Activated naive CD8-positive, alpha-beta T cell (primary cell): ENCODE measurements around the gene WDR3.
A peak's percentile ranks its signal among the peaks of the same experiment; 100 is the strongest.

ENCODE experiments used
- H3K27ac Mint-ChIP-seq: one replicate; pipeline ENCODE4 v1.8.0; 2021; ENCODE audit warnings: mixed read lengths
- H3K27me3 Mint-ChIP-seq: one replicate; pipeline ENCODE4 v1.8.0; 2021; ENCODE audit warnings: mixed read lengths
- H3K36me3 Mint-ChIP-seq: one replicate; pipeline ENCODE4 v1.8.0; 2021; ENCODE audit warnings: mixed read lengths
- H3K4me1 Mint-ChIP-seq: one replicate; pipeline ENCODE4 v1.8.0; 2021; ENCODE audit warnings: low read depth, mixed read lengths
- H3K4me3 Mint-ChIP-seq: one replicate; pipeline ENCODE4 v1.8.0; 2021; ENCODE audit warnings: mild to moderate bottlenecking, mixed read lengths
- H3K9me3 Mint-ChIP-seq: one replicate; pipeline ENCODE4 v1.8.0; 2021; ENCODE audit warnings: low read depth, mixed read lengths

Gene WDR3

GRCh38 chr1:117929343-117930172 lies at the start of gene WDR3, which contains the start of gene GDAP2:
WDR3 (plus strand) TSS chr1:117929739; CDS start chr1:117933320, 3,581 bp downstream.
GDAP2 (minus strand) TSS chr1:117929621; CDS start chr1:117920357, 9,264 bp downstream.
- peak within 1 kb of the TSS; percentile 99 for H3K4me3 Mint-ChIP-seq
- peaks cover 21% of the 10 kb centered on the region for H3K36me3 Mint-ChIP-seq
- no peaks in the 10 kb centered on the region for H3K9me3 Mint-ChIP-seq
- peaks cover 64% of the 10 kb centered on the region for H3K4me1 Mint-ChIP-seq
- peak within 1 kb of the TSS; percentile 94 for H3K27ac Mint-ChIP-seq
- H3K27me3 Mint-ChIP-seq = no peaks in the 10 kb centered on the region

- no peak overlapping the region for H3K27ac Mint-ChIP-seq
- no peaks in the 10 kb centered on the region for H3K9me3 Mint-ChIP-seq
- H3K4me1 Mint-ChIP-seq = no peaks in the 10 kb centered on the region
- no peaks in the 10 kb centered on the region for H3K27me3 Mint-ChIP-seq
- H3K4me3 Mint-ChIP-seq = no peak overlapping the region
- peaks cover 27% of the 10 kb centered on the region for H3K36me3 Mint-ChIP-seq
Observed at GRCh38 chr1:117883616-117884015, 45.9 kb upstream of the WDR3 start.

GRCh38 chr1:117886101-117886795 lies 43.3 kb upstream of the WDR3 start:
- Mint-ChIP-seq H3K27ac (no peak overlapping the region), H3K4me3 (no peak overlapping the region), H3K4me1 (no peaks in the 10 kb centered on the region), H3K36me3 (peaks cover 18% of the 10 kb centered on the region), H3K27me3 (no peaks in the 10 kb centered on the region), H3K9me3 (no peaks in the 10 kb centered on the region)

GRCh38 chr1:117890452-117890851 lies 39.1 kb upstream of the WDR3 start:
- H3K9me3 Mint-ChIP-seq = no peaks in the 10 kb centered on the region
- no peaks in the 10 kb centered on the region for H3K27me3 Mint-ChIP-seq
- no peak overlapping the region for H3K27ac Mint-ChIP-seq
- peaks cover 20% of the 10 kb centered on the region for H3K36me3 Mint-ChIP-seq
- H3K4me3 Mint-ChIP-seq = no peak overlapping the region
- no peaks in the 10 kb centered on the region for H3K4me1 Mint-ChIP-seq

GRCh38 chr1:117892512-117892911 lies 37.0 kb upstream of the WDR3 start:
- H3K4me3 Mint-ChIP-seq = no peak overlapping the region
- H3K4me1 Mint-ChIP-seq = peaks cover 2% of the 10 kb centered on the region
- H3K36me3 Mint-ChIP-seq = peaks cover 17% of the 10 kb centered on the region
- no peaks in the 10 kb centered on the region for H3K27me3 Mint-ChIP-seq
- no peak overlapping the region for H3K27ac Mint-ChIP-seq
- no peaks in the 10 kb centered on the region for H3K9me3 Mint-ChIP-seq

GRCh38 chr1:117894078-117894477 lies 35.5 kb upstream of the WDR3 start:
- no peak overlapping the region for H3K27ac Mint-ChIP-seq
- H3K4me3 Mint-ChIP-seq = no peak overlapping the region
- H3K36me3 Mint-ChIP-seq = peaks cover 14% of the 10 kb centered on the region
- peaks cover 2% of the 10 kb centered on the region for H3K4me1 Mint-ChIP-seq
- H3K9me3 Mint-ChIP-seq = no peaks in the 10 kb centered on the region
- no peaks in the 10 kb centered on the region for H3K27me3 Mint-ChIP-seq

- no peak overlapping the region for H3K27ac Mint-ChIP-seq
- H3K36me3 Mint-ChIP-seq = peaks cover 14% of the 10 kb centered on the region
- H3K9me3 Mint-ChIP-seq = no peaks in the 10 kb centered on the region
- H3K27me3 Mint-ChIP-seq = no peaks in the 10 kb centered on the region
- no peak overlapping the region for H3K4me3 Mint-ChIP-seq
- peaks cover 2% of the 10 kb centered on the region for H3K4me1 Mint-ChIP-seq
Observed at GRCh38 chr1:117895482-117896114, 33.9 kb upstream of the WDR3 start.

- H3K36me3 Mint-ChIP-seq = peaks cover 14% of the 10 kb centered on the region
- no peaks in the 10 kb centered on the region for H3K9me3 Mint-ChIP-seq
- H3K27me3 Mint-ChIP-seq = no peaks in the 10 kb centered on the region
- H3K4me3 Mint-ChIP-seq = no peak overlapping the region
- H3K27ac Mint-ChIP-seq = no peak overlapping the region
- H3K4me1 Mint-ChIP-seq = peaks cover 2% of the 10 kb centered on the region
Observed at GRCh38 chr1:117897551-117897950, 32.0 kb upstream of the WDR3 start.

- Mint-ChIP-seq H3K36me3 (peaks cover 16% of the 10 kb centered on the region), H3K27me3 (no peaks in the 10 kb centered on the region), H3K9me3 (no peaks in the 10 kb centered on the region), H3K4me1 (peaks cover 2% of the 10 kb centered on the region), H3K4me3 (no peak overlapping the region), H3K27ac (peak overlapping the region; percentile 79)
Observed at GRCh38 chr1:117899801-117900200, 29.7 kb upstream of the WDR3 start.

- Mint-ChIP-seq H3K4me3 (no peak overlapping the region), H3K27me3 (no peaks in the 10 kb centered on the region), H3K4me1 (no peaks in the 10 kb centered on the region), H3K36me3 (peaks cover 17% of the 10 kb centered on the region), H3K9me3 (no peaks in the 10 kb centered on the region), H3K27ac (no peak overlapping the region)
Observed at GRCh38 chr1:117902944-117903343, 26.6 kb upstream of the WDR3 start.

GRCh38 chr1:117904485-117904884 lies 25.1 kb upstream of the WDR3 start:
- H3K27me3 Mint-ChIP-seq = no peaks in the 10 kb centered on the region
- no peak overlapping the region for H3K4me3 Mint-ChIP-seq
- no peaks in the 10 kb centered on the region for H3K4me1 Mint-ChIP-seq
- H3K27ac Mint-ChIP-seq = no peak overlapping the region
- H3K9me3 Mint-ChIP-seq = no peaks in the 10 kb centered on the region
- H3K36me3 Mint-ChIP-seq = peaks cover 17% of the 10 kb centered on the region

GRCh38 chr1:117905019-117905418 lies 24.5 kb upstream of the WDR3 start:
- Mint-ChIP-seq H3K9me3 (no peaks in the 10 kb centered on the region), H3K27me3 (no peaks in the 10 kb centered on the region), H3K4me3 (no peak overlapping the region), H3K4me1 (no peaks in the 10 kb centered on the region), H3K27ac (no peak overlapping the region), H3K36me3 (peaks cover 17% of the 10 kb centered on the region)

- H3K27me3 Mint-ChIP-seq = no peaks in the 10 kb centered on the region
- no peaks in the 10 kb centered on the region for H3K9me3 Mint-ChIP-seq
- peaks cover 27% of the 10 kb centered on the region for H3K36me3 Mint-ChIP-seq
- H3K27ac Mint-ChIP-seq = no peak overlapping the region
- no peak overlapping the region for H3K4me3 Mint-ChIP-seq
- H3K4me1 Mint-ChIP-seq = no peaks in the 10 kb centered on the region
Observed at GRCh38 chr1:117911051-117911450, 18.5 kb upstream of the WDR3 start.

- no peak overlapping the region for H3K4me3 Mint-ChIP-seq
- peaks cover 6% of the 10 kb centered on the region for H3K4me1 Mint-ChIP-seq
- H3K9me3 Mint-ChIP-seq = no peaks in the 10 kb centered on the region
- no peaks in the 10 kb centered on the region for H3K27me3 Mint-ChIP-seq
- peaks cover 32% of the 10 kb centered on the region for H3K36me3 Mint-ChIP-seq
- no peak overlapping the region for H3K27ac Mint-ChIP-seq
Observed at GRCh38 chr1:117919376-117919775, 10.2 kb upstream of the WDR3 start.

- H3K4me1 Mint-ChIP-seq = peaks cover 18% of the 10 kb centered on the region
- H3K27me3 Mint-ChIP-seq = no peaks in the 10 kb centered on the region
- no peaks in the 10 kb centered on the region for H3K9me3 Mint-ChIP-seq
- no peak overlapping the region for H3K4me3 Mint-ChIP-seq
- H3K36me3 Mint-ChIP-seq = peaks cover 14% of the 10 kb centered on the region
- no peak overlapping the region for H3K27ac Mint-ChIP-seq
Observed at GRCh38 chr1:117921991-117922390, 7.5 kb upstream of the WDR3 start.
